ENCODE results near the gene DCTN1. TPM values are rescaled to one million over a fixed set of nuclear protein-coding genes. Genes with fewer than 3 reads are reported as not detected.

DCTN1 gene
- total and polyA plus RNA-seq, 4 donors: 69.9 to 142 (median 104) TPM

GRCh38 chr2:74327199-74327598, 52.9 kb downstream of the DCTN1 start:
- Histone ChIP-seq H3K9ac (ENCODE audit: insufficient read depth in 1 of 2, low read length in 2 of 2) (no peak overlapping the region), H3K4me3 (no peak overlapping the region), H3K36me3 (ENCODE audit: control insufficient read depth in 4 of 4, insufficient read depth in 4 of 4, low read length in 4 of 4) (peaks cover 0 to 14% (median 6%) of the 10 kb centered on the region in 4 donors), H3K27me3 (ENCODE audit: control insufficient read depth in 3 of 3, insufficient read depth in 3 of 3, low read length in 2 of 3) (no peaks in the 10 kb centered on the region), H3K27ac (ENCODE audit: low read depth in 1 of 2, low read length in 1 of 2) (no peak overlapping the region), H3K9me3 (ENCODE audit: control insufficient read depth in 4 of 4, insufficient read depth in 3 of 4, low read length in 3 of 4) (no peaks in the 10 kb centered on the region), H3K4me1 (ENCODE audit: control insufficient read depth in 5 of 5, insufficient read depth in 5 of 5, low read length in 5 of 5) (no peaks in the 10 kb centered on the region)
- 83 to 91% methylated on average over 5 of the region's 5 CpGs for WGBS, 2 donors
- ATAC-seq (ENCODE audit: insufficient read depth, low FRiP score): no peak
- TF ChIP-seq, protein P1, sequence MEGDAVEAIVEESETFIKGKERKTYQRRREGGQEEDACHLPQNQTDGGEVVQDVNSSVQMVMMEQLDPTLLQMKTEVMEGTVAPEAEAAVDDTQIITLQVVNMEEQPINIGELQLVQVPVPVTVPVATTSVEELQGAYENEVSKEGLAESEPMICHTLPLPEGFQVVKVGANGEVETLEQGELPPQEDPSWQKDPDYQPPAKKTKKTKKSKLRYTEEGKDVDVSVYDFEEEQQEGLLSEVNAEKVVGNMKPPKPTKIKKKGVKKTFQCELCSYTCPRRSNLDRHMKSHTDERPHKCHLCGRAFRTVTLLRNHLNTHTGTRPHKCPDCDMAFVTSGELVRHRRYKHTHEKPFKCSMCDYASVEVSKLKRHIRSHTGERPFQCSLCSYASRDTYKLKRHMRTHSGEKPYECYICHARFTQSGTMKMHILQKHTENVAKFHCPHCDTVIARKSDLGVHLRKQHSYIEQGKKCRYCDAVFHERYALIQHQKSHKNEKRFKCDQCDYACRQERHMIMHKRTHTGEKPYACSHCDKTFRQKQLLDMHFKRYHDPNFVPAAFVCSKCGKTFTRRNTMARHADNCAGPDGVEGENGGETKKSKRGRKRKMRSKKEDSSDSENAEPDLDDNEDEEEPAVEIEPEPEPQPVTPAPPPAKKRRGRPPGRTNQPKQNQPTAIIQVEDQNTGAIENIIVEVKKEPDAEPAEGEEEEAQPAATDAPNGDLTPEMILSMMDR (IDR thresholded peaks at IDR 0.05; ENCODE audit: control extremely low read depth, extremely low read depth): no peak
- no peak for DNase-seq

GRCh38 chr2:74325815-74326214, 54.3 kb downstream of the DCTN1 start:
- TF ChIP-seq, protein P1 (IDR thresholded peaks at IDR 0.05; ENCODE audit: control extremely low read depth, extremely low read depth): no peak
- ATAC-seq (ENCODE audit: insufficient read depth, low FRiP score) (no peak), DNase-seq (no peak)
- Histone ChIP-seq H3K36me3 (ENCODE audit: control insufficient read depth in 4 of 4, insufficient read depth in 4 of 4, low read length in 4 of 4) (peaks cover 0 to 11% (median 6%) of the 10 kb centered on the region in 4 donors), H3K9me3 (ENCODE audit: control insufficient read depth in 4 of 4, insufficient read depth in 3 of 4, low read length in 3 of 4) (no peaks in the 10 kb centered on the region), H3K4me1 (ENCODE audit: control insufficient read depth in 5 of 5, insufficient read depth in 5 of 5, low read length in 5 of 5) (no peaks in the 10 kb centered on the region), H3K27ac (ENCODE audit: low read depth in 1 of 2, low read length in 1 of 2) (no peak overlapping the region), H3K9ac (ENCODE audit: insufficient read depth in 1 of 2, low read length in 2 of 2) (no peak overlapping the region), H3K4me3 (no peak overlapping the region), H3K27me3 (ENCODE audit: control insufficient read depth in 3 of 3, insufficient read depth in 3 of 3, low read length in 2 of 3) (no peaks in the 10 kb centered on the region)
- WGBS, 2 donors: 85 to 89% methylated on average over 2 of the region's 2 CpGs

GRCh38 chr2:74321737-74322136, 58.4 kb downstream of the DCTN1 start:
- H3K9ac ChIP-seq (ENCODE audit: insufficient read depth in 1 of 2, low read length in 2 of 2): no peak overlapping the region
- 94 to 95% methylated on average over 2 of the region's 2 CpGs for WGBS, 2 donors
- DNase-seq: no peak
- H3K4me3 ChIP-seq: no peak overlapping the region
- peaks cover 0 to 3% (median under 1%) of the 10 kb centered on the region in 4 donors for H3K36me3 ChIP-seq (ENCODE audit: control insufficient read depth in 4 of 4, insufficient read depth in 4 of 4, low read length in 4 of 4)
- H3K4me1 ChIP-seq (ENCODE audit: control insufficient read depth in 5 of 5, insufficient read depth in 5 of 5, low read length in 5 of 5): peaks cover 0 to 12% (median 3%) of the 10 kb centered on the region in 5 donors
- H3K27ac ChIP-seq (ENCODE audit: low read depth in 1 of 2, low read length in 1 of 2): no peak overlapping the region
- TF ChIP-seq, protein P1 (IDR thresholded peaks at IDR 0.05; ENCODE audit: control extremely low read depth, extremely low read depth): no peak
- no peaks in the 10 kb centered on the region for H3K9me3 ChIP-seq (ENCODE audit: control insufficient read depth in 4 of 4, insufficient read depth in 3 of 4, low read length in 3 of 4)
- no peaks in the 10 kb centered on the region for H3K27me3 ChIP-seq (ENCODE audit: control insufficient read depth in 3 of 3, insufficient read depth in 3 of 3, low read length in 2 of 3)
- ATAC-seq (ENCODE audit: insufficient read depth, low FRiP score): no peak

- no peak overlapping the region for H3K4me3 ChIP-seq
- H3K36me3 ChIP-seq (ENCODE audit: control insufficient read depth in 4 of 4, insufficient read depth in 4 of 4, low read length in 4 of 4): peaks cover 0 to 7% (median under 1%) of the 10 kb centered on the region in 4 donors
- H3K4me1 ChIP-seq (ENCODE audit: control insufficient read depth in 5 of 5, insufficient read depth in 5 of 5, low read length in 5 of 5): peaks cover 0 to 17% (median 4%) of the 10 kb centered on the region in 5 donors
- no peak overlapping the region for H3K9ac ChIP-seq (ENCODE audit: insufficient read depth in 1 of 2, low read length in 2 of 2)
- H3K27me3 ChIP-seq (ENCODE audit: control insufficient read depth in 3 of 3, insufficient read depth in 3 of 3, low read length in 2 of 3): no peaks in the 10 kb centered on the region
- no peak for ATAC-seq (ENCODE audit: insufficient read depth, low FRiP score)
- DNase-seq: peak; percentile 24 to 39 (median 36)
- H3K27ac ChIP-seq (ENCODE audit: low read depth in 1 of 2, low read length in 1 of 2): no peak overlapping the region
- TF ChIP-seq, protein P1 (IDR thresholded peaks at IDR 0.05; ENCODE audit: control extremely low read depth, extremely low read depth): no peak
- no peaks in the 10 kb centered on the region for H3K9me3 ChIP-seq (ENCODE audit: control insufficient read depth in 4 of 4, insufficient read depth in 3 of 4, low read length in 3 of 4)
Observed at GRCh38 chr2:74317701-74318100, 62.4 kb downstream of the DCTN1 start.

Measured in lung (tissue), 12 donors.